ENCODE data around the gene ZBTB46.

ZBTB46 gene

DNA sequence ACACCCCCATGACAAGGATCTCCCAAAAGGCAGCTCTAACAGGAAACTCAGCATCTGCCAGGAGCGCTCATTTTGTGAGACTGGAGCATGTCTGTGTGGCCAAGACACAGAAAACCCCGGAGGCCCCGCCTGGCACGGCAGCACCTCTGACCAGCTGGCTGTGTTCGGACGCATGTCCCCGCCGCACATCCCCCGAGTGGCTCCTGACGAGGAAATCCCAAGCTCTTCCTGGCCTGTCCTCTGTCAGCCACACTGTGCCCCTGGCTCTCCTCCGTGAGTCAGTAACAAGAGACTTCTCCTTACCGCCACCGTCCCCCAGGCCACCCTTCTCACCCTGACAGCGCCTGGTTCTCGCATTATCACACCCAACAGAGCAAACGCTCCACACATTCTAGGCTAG, 77.1 kb downstream of the ZBTB46 start:
- H4K20me1 ChIP-seq (ENCODE audit: insufficient read depth): no peaks in the 10 kb centered on the region
- no peaks in the 10 kb centered on the region for H3K79me2 ChIP-seq (ENCODE audit: insufficient read depth, low read depth)
- no peaks in the 10 kb centered on the region for H3K4me1 ChIP-seq (ENCODE audit: low read depth, poor library complexity, severe bottlenecking)
- H2AFZ ChIP-seq (ENCODE audit: low read depth): no peak overlapping the region
- H3K27me3 ChIP-seq (ENCODE audit: insufficient read depth, low read depth): peaks cover 68% of the 10 kb centered on the region
- H3K4me3 ChIP-seq (IDR thresholded peaks at IDR 0.05; ENCODE audit: insufficient read depth, low read depth, low read length): no peak overlapping the region
- no peak overlapping the region for H3K9ac ChIP-seq
- no peak overlapping the region for H3K27ac ChIP-seq
- no peaks in the 10 kb centered on the region for H3K36me3 ChIP-seq (ENCODE audit: insufficient read depth)
- H3K4me2 ChIP-seq: no peak overlapping the region
- TF ChIP-seq, protein P1, sequence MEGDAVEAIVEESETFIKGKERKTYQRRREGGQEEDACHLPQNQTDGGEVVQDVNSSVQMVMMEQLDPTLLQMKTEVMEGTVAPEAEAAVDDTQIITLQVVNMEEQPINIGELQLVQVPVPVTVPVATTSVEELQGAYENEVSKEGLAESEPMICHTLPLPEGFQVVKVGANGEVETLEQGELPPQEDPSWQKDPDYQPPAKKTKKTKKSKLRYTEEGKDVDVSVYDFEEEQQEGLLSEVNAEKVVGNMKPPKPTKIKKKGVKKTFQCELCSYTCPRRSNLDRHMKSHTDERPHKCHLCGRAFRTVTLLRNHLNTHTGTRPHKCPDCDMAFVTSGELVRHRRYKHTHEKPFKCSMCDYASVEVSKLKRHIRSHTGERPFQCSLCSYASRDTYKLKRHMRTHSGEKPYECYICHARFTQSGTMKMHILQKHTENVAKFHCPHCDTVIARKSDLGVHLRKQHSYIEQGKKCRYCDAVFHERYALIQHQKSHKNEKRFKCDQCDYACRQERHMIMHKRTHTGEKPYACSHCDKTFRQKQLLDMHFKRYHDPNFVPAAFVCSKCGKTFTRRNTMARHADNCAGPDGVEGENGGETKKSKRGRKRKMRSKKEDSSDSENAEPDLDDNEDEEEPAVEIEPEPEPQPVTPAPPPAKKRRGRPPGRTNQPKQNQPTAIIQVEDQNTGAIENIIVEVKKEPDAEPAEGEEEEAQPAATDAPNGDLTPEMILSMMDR (conservative IDR thresholded peaks at IDR 0.05; ENCODE audit: low read depth, low read length): no peak

DNA sequence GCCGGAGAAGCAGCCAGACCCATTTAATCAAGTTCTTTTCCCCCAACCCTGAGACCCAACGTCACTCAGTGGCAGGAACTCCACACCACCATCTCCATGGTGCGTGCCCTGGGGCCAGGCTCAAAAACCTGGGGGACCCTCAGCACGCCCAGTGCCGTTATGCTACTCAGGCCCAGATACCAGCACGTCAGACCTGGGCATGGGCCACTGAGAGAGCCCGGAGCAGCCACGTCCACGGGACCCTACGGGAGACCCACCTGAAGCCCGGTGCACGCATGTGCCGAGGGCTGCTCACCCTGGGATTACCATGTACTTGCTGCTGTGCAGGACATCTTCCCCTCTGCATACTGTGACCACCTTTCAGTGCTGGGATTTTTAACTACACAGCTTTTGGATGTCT, 77.7 kb downstream of the ZBTB46 start:
- H3K27me3 ChIP-seq (ENCODE audit: insufficient read depth, low read depth): peaks cover 66% of the 10 kb centered on the region
- no peak overlapping the region for H3K4me2 ChIP-seq
- H3K36me3 ChIP-seq (ENCODE audit: insufficient read depth): no peaks in the 10 kb centered on the region
- H3K9ac ChIP-seq: no peak overlapping the region
- H3K4me1 ChIP-seq (ENCODE audit: low read depth, poor library complexity, severe bottlenecking): no peaks in the 10 kb centered on the region
- H2AFZ ChIP-seq (ENCODE audit: low read depth): no peak overlapping the region
- no peaks in the 10 kb centered on the region for H4K20me1 ChIP-seq (ENCODE audit: insufficient read depth)
- no peak overlapping the region for H3K4me3 ChIP-seq (IDR thresholded peaks at IDR 0.05; ENCODE audit: insufficient read depth, low read depth, low read length)
- H3K27ac ChIP-seq: no peak overlapping the region
- no peaks in the 10 kb centered on the region for H3K79me2 ChIP-seq (ENCODE audit: insufficient read depth, low read depth)
- TF ChIP-seq, protein P1 (conservative IDR thresholded peaks at IDR 0.05; ENCODE audit: low read depth, low read length): no peak

DNA sequence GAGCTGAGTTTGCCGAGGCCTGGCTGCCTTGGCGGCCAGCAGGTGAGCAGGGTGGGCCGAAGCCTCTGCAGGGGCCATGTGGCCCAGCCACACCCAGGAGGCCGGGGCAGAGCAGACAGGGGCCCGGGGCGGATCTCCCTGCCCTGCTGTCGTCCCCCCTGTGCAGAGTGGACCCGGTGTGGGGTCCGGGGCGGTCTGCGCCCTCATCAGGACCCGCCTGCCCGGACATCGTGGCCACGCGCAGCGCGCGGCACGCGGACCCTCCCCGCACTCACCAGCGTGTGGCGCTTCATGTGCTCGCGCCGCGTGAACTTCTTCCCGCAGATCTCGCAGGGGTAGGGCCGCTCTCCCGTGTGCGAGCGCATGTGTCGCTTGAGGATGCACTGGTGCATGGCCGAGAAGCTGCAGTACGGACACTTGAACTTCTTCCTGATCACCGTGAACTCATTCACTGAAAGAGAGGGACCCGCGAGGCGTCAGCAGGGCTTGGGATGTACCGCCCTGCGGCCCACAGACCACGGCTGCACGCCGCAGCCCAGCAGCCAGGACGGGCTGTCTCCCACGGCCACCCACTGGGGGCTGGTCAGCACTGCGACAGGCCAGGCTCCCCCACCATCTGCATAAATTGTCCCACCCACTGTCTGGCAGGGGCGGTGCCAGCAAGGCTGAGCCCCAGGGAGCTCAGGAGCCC, 78.5 kb downstream of the ZBTB46 start:
- H3K36me3 ChIP-seq (ENCODE audit: insufficient read depth): no peaks in the 10 kb centered on the region
- H4K20me1 ChIP-seq (ENCODE audit: insufficient read depth): no peaks in the 10 kb centered on the region
- no peaks in the 10 kb centered on the region for H3K4me1 ChIP-seq (ENCODE audit: low read depth, poor library complexity, severe bottlenecking)
- H3K9ac ChIP-seq: no peak overlapping the region
- no peak overlapping the region for H3K4me2 ChIP-seq
- TF ChIP-seq, protein P1 (conservative IDR thresholded peaks at IDR 0.05; ENCODE audit: low read depth, low read length): no peak
- no peak overlapping the region for H3K27ac ChIP-seq
- H3K79me2 ChIP-seq (ENCODE audit: insufficient read depth, low read depth): no peaks in the 10 kb centered on the region
- no peak overlapping the region for H2AFZ ChIP-seq (ENCODE audit: low read depth)
- no peak overlapping the region for H3K4me3 ChIP-seq (IDR thresholded peaks at IDR 0.05; ENCODE audit: insufficient read depth, low read depth, low read length)
- peaks cover 68% of the 10 kb centered on the region for H3K27me3 ChIP-seq (ENCODE audit: insufficient read depth, low read depth)

DNA sequence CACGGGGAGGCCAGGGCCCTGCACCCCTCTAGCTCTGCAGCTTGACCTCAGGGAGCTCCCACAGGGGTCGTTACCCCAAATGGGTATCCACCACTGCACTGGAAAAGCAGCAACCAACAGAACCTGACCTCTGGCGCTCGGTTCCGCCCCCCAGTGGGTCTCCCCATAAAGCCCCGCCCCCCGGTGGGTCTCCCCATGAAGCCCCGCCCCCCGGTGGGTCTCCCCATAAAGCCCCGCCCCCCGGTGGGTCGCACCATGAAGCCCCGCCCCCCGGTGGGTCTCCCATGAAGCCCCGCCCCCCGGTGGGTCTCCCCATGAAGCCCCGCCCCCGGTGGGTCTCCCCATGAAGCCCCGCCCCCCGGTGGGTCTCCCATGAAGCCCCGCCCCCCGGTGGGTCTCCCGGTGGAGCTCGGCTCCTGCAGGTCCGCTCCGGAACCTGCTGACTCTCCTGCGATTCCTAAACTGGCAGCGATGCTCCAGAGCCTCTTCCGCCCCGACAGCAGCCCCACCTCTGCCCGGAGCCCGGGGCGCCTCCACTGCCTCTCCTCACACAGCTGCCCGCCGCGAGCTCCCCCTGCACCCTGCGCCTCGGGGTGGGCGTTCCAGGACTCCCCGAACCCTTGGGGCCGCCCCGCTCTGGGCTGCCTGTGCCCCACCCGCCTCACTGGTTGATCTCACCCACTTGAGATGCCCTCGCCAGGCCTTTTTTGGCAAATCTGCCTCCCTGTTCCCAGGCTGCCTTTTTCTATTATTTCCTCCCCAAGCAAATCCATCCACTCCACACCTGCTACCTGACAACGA, 79.4 kb downstream of the ZBTB46 start:
- Histone ChIP-seq H3K27me3 (ENCODE audit: insufficient read depth, low read depth) (peaks cover 59% of the 10 kb centered on the region), H4K20me1 (ENCODE audit: insufficient read depth) (no peaks in the 10 kb centered on the region), H3K27ac (no peak overlapping the region), H3K36me3 (ENCODE audit: insufficient read depth) (no peaks in the 10 kb centered on the region), H2AFZ (ENCODE audit: low read depth) (no peak overlapping the region), H3K4me2 (no peak overlapping the region), H3K79me2 (ENCODE audit: insufficient read depth, low read depth) (no peaks in the 10 kb centered on the region), H3K9ac (no peak overlapping the region), H3K4me3 (IDR thresholded peaks at IDR 0.05; ENCODE audit: insufficient read depth, low read depth, low read length) (no peak overlapping the region), H3K4me1 (ENCODE audit: low read depth, poor library complexity, severe bottlenecking) (no peaks in the 10 kb centered on the region)
- TF ChIP-seq, protein P1 (conservative IDR thresholded peaks at IDR 0.05; ENCODE audit: low read depth, low read length): no peak

Data from KMS-11 (cell line).